Measurements from ENCODE around the gene FAM83G.
A peak's percentile ranks its signal among the peaks of the same experiment; 100 is the strongest.

The FAM83G gene

DNA sequence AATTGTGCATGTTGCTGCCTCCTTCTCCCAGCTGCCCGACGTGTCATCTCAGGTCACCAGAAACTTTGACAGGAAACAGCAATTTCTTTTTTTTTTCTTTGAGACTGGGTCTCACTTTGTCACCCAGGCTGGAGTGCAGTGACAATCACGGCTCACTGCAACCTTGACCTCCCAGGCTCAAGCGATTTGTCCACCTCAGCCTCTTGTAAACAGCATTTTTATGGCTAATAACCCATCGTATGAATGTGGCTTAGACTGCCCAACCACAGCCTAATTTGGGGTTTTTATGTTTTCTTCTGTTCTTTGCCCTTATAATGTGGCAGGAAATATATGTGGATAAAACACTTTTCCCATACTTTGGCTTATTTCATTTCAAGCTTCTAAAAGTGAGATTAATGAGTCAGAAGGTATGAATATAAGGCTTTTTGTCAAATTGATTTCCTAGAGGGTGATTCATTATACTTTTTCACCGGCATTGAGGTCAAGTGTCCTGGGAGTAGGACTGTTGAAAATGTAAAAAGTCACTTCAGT lies 83.6 kb downstream of the FAM83G start:
- TF ChIP-seq TSHZ2 (CRISPR knock-in tag; IDR thresholded peaks at IDR 0.05) = no peak
- TF ChIP-seq ISL1 (CRISPR knock-in tag; IDR thresholded peaks at IDR 0.05) = 0 out of 2 replicates have a peak, but pooled peaks have one; percentile 23
- peak; percentile 62 for ATAC-seq

- ATAC-seq = no peak
- TF ChIP-seq TSHZ2 (CRISPR knock-in tag; IDR thresholded peaks at IDR 0.05) (no peak), ZNF70 (CRISPR knock-in tag; IDR thresholded peaks at IDR 0.05) (no peak), PATZ1 (CRISPR knock-in tag; IDR thresholded peaks at IDR 0.05; ENCODE audit: borderline replicate concordance) (no peak), ZC3H10 (CRISPR knock-in tag; IDR thresholded peaks at IDR 0.05) (no peak), CSDC2 (CRISPR knock-in tag; IDR thresholded peaks at IDR 0.05) (no peak), TCF4 (CRISPR knock-in tag; IDR thresholded peaks at IDR 0.05; ENCODE audit: borderline replicate concordance) (no peak), ARNTL (CRISPR knock-in tag; IDR thresholded peaks at IDR 0.05; ENCODE audit: borderline replicate concordance, low read depth) (no peak), SNAI2 (CRISPR knock-in tag; IDR thresholded peaks at IDR 0.05) (no peak), ZNF565 (CRISPR knock-in tag; conservative IDR thresholded peaks at IDR 0.05; ENCODE audit: low read depth) (no peak), TOX (CRISPR knock-in tag; IDR thresholded peaks at IDR 0.05; ENCODE audit: borderline replicate concordance) (no peak), OSR1 (CRISPR knock-in tag; IDR thresholded peaks at IDR 0.05) (no peak), ZNF8 (CRISPR knock-in tag; IDR thresholded peaks at IDR 0.05) (no peak)
Observed at GRCh38 chr17:18919963-18920362, 84.6 kb downstream of the FAM83G start.

All from SK-N-SH treated with all-trans-retinoic acid at 6 μM for 48 hours (cell line).